IPS-NIHi7 (cell line): Measurements from ENCODE around the gene CCDC181.
"Not testable (repeated sequence)": the region's sequence is repeated elsewhere in the genome, so short reads cannot be mapped to it uniquely, and the experiment has no call there.

Source experiments
- DNase-seq: peaks from one replicate; pipeline ENCODE4 v3.0.0; 2012; ENCODE audit warnings: mixed read lengths; ENCODE audit errors: extremely low spot score

The CCDC181 gene

DNA sequence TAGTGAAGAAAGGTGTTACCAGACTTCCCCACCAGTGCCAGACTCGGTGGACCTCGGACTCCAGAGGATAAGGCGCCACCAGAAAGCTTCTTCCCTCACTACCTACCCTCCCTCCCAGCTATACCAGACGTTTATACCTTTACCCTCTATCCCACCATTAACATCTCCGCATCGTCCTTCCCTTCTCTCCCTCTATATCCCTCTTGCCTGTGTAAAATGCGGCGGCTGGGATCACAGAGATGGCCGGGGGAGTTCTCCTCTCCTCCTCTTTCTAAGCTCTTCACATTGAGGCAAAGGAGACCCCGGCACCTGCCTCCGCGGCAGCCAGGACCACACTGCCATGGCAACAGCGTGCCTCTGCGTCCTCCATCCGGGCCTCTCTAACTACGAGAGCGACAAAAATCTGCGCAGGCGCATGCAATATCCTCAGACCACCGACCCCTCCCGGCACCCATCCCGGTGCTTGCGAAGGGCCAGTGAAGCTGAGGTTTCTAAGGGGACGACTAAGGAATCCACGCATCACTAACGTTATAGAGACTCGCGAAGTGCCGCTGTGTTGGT, at the start of gene CCDC181:
Gene CCDC181, minus strand, starts transcription at position 394 of the 561 bp plus-strand sequence. CDS start 2,547 bp downstream, outside the sequence.
- DNase-seq, result peak; percentile 93

DNA sequence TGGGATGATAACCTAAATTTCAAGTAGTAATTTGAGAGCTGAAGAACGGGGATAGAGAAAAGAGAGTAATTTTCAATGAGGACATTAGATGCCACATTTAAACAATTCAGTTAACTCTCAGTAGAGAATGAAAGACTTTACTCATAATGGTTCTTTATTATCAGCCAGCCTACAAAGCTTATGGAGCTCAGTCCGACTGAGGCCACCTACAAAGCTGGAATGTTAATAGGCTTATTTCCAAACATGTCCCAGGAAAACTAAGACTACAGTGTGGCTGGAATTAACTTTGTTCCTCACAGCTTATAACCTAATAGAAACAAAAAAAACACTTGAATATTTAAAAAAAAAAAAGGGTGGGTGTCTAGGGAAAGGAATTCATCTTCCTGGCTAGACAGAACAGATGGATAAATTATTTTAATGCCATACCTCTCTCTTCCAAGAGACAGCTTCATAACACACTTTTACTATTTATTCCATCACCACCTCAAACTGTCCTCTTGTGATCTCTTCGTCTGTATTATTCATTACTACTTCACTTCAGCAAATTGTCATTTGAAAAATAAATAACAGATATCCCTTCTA, 48.6 kb upstream of the CCDC181 start:
- no peak for DNase-seq

DNA sequence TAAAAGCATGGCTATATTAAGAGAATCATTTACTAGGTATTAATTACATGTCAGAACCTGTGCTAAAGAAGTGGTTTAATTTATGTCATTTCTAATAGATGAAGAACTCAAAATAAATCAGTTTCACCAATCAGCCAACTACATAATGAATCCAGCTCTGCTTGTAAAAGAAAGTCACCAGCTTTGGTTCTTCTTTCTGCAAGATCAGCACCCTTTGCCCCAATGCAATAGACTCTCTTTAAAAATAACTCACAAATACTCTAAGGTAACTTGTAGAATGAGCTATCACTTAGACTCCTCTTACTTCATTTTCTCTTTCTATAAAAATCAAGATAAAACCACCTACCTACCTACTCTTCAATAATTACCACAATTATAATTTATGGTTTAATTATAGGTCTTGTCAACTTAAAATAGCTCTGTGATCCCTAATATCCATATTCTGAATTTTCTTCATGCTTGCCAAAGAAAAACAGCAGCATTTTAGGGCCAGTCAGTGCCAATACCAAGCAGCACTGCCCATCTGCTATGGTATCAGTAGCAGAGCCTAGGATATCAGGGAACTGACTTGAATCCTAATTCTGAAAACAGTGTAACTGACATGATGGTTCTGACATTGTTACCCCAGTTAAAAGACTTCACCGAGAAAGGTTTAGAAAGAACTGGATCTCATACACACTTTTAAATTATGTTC, 47.2 kb upstream of the CCDC181 start:
- DNase-seq, result no peak

DNA sequence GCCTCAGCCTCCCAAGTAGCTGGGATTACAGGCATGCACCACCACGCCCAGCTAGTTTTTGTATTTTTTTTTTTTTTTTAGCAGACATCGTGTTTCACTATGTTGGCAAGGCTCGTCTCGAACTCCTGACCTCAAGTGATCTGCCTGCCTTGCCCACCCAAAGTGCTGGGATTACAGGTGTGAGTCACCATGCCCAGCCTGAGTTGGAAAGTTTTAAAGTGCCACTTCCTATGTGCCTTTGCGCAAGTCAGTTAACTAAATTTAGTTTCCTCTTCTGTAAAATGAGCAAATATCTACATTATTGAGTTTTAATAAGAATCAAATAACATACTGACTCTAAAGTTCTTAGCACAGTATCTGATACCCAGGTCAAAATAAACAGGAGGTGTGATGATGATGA, 46.1 kb upstream of the CCDC181 start:
- no peak for DNase-seq

DNA sequence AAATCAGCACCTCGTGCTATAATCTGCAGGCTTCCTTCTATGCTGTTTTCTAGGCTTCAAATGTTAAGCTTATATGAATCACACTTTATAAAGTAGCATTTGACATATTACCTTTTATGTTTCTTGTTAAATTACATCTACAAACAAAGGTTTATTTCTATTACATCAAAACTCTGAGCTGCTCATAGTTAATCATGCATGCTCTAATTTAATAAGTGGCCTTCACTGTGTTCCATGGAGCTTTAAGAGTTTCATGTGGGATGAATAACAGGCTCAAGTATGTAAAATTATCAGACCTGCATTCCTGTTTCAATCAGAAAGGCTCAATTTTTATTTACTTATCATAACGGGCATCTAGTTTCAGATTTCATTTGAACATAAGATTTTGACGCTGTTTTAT, 45.5 kb upstream of the CCDC181 start:
- no peak for DNase-seq

DNA sequence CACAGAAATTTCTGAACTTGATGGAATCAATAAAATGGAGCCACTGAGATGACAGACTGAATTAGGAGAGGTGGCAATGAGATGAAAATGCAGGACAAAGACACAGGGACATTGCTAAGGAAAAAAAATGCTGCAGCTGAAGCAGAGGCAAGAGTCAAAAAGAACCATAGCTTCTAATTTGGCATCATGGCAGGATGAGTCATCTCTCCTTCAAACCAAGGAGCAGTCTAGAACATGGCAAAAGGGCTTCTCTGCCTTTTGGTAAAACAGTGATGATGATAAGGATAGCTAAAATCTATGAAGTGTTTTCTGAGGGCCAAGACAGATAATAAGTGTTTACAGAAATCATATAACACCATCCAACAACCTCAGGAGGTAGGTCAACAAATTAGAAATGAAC, 41.7 kb upstream of the CCDC181 start:
- DNase-seq, result no peak

- no peak for DNase-seq
These were observed 39.3 kb upstream of the CCDC181 start for GRCh38 chr1:169466259-169467230.

DNA sequence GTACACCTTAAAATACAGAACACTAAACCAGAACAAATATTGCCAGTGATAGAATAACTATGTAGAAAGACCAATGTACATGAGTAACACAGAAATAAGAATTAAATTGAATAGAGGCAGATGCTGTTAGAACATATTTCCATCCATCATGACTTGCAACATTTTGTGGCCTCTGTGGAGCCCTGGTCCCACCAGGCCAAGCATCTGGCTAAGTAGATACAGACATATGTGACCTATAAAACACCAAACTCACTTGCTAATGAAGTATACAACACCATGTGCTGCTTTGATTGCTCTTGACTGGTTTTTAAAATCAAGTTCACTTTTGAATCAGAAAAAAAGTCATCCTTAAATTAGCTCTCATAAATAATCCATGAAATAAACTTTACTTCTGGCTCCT, 38.0 kb upstream of the CCDC181 start:
- no peak for DNase-seq

DNA sequence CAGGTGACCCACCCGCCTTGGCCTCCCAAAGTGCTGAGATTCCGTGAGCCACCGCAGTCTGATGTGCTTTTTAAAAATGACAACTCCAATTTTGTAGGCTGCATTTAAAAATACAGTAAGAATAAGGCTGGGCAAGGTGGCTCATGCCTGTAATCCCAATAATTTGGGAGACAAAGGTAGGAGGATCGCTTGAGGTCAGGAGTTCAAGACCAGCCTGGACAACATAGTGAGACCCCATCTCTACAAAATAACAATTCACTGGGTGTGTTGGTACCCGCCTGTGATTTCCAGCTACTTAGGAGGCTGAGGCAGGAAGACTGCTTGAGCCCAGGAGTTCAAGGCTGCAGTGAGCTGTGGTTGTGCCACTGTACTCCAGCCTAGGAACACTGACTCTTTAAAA, 35.1 kb upstream of the CCDC181 start:
- DNase-seq, result no peak

DNA sequence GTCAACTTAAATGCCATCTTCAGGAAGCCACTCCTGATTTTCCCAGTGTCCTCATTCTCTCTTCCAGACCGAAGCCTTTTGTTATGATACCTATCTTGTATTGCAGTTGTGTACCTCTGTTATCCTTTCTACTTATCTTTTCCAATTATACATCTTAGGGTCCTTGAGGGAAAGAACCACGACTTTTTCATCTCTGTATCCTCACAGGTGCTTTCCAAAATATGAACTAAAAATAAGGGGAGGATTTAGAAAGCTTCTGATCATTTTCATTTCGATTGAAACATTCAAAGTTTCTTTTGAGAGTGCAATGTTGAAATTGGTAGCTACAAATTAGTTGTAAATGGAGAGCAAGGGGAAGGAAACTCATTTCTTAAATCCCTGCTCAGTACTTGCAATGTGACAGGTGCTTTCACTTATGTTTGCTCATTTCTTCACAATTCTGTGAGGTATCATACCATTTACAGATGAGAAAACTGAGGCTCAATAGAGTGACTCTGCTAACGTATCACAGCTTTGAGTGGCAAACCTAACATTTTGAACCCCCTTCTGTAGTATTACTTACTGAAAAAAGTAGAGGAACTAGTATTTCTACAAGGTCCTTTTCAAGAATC, 34.2 kb upstream of the CCDC181 start:
- no peak for DNase-seq

DNA sequence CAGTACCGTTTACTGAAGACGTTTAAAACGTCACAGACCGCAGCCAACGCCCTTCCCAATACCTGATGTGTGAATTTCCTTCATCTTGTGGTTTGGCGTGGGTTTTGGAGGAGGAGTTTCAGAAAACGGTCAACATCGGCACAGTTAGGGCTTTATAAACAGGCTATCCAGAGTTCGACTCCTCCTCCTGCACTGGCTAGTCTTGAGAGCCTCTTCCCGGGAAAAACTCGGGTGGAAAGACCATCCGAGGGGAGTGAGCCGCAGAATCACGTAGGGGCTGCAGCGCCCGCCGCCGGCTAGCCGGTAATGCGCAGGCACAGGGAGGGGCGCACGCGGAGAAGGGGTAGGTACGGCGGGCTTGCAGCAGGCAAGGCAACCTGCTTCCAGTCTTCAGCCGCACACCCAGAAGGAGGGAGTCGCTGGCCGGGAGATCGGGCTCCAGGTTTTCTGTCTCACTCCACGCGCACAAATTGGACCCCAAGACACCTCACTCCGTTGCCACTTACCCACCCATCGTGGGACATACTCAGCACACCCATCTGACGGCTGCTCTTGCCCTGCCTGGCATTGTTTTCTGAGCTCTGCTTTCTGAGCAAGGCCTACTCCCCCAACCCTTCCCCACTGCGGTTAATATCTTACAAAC, 33.0 kb upstream of the CCDC181 start:
- DNase-seq, result peak; percentile 69

GRCh38 chr1:169457443-169457842, 30.2 kb upstream of the CCDC181 start:
- no peak for DNase-seq

DNA sequence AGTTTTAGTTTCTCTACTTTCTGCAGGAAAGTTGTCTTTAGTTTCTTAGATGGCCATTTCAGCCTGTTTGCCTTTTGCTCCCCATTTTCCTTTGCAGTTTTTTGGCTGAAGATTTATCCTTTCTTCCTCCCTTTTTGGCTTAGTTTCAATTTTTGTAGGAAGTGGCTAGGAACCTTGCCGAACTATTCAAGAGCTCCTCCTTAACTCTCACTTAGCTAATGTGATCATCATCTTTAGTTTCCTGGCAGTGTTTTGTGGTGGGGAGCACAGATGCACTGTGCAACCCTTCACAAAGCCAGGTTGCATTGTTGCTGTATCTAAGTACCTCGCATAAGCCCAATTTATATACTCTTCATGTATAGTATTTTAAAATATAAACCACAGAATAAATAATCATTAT, 28.8 kb upstream of the CCDC181 start:
- no peak for DNase-seq

DNA sequence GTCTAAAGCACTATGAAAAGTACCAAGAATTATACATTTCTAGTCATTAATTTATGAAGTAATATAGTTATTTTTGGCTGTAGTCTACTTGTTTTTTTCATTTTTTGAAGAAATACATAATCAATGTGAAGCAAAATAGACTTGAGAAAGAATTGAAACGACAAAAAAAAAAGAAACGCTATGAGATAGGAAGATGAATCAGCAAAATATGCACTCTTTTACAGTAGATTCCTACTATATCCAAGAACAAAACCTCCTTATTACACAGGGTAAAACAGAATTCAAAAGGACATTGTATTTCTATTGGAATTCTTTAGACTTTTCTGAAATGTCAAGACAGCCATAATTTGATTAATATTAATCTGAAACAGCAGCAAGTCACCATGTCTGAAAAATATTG, 25.6 kb upstream of the CCDC181 start:
- no peak for DNase-seq

DNA sequence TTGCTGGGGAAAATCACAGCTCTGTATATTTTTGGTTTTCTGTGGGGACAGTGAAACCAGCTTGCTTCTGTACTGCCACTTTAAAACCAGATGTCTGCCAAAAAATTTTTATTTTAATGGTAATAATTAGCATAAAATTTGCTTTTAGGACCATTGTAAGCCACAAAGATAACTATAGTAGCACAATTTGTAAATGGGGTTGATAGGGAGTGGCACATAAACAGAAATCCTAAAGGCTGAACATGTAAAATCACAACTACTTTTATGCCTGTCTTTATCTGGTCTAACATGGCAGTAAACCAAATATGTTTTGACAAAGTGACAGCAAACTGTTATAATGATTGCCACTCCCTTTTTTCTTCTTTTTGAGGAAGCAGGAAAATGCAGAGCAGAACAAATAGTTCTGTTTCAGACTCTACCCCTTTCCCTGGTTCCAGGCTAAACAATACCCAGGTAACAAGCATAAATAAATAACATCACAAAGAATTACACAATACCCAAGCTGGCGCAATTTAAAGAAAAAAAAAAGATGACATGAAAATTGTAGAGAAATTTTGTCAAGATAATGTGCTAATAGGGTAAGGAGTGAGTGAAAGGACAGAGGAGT, 24.0 kb upstream of the CCDC181 start:
- DNase-seq, result no peak

DNA sequence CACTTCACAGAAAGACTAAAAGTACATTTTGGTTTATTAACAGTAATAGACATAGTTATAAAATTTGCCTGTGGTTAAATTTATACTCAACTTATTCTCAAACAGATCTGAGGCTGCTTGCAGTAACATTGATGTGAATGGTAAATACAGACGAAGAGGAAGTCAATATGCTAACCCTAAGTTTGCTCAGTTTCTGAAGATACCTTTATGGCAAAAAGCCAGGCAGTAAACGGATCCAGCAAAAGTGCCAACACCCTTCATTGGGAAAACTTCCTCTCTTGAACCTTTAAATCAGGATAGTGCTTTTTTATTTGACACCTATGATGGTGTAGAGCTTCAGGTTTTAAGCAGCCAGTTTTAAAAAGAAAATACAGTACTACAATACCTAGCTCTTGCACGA, 16.6 kb upstream of the CCDC181 start:
- DNase-seq, result no peak

DNA sequence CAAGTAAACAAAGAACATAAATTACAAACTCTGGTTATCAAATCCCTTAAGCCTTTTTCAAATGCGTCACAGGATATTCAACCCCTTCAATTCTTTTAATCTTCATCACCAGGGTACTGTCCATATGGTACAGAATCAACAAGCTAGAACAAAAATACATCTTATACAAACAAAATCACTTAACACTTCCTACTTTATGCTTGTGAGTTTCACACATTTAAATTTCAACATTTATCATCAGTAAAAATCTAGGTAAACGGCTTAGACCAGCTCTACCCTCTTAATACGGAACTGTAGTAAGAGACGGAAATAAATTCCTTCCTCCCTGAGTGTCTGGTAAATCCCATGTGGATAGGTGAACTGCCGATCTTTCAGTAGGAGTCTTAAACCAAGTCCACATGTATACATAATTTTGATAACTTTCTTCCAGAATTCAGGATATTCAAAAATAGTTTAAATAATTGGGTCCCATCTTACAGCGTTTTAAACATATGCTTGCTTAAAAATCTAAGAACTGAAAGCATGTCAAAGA, 1.0 kb downstream of the CCDC181 start:
- no peak for DNase-seq

- DNase-seq, result no peak
These were observed 6.0 kb downstream of the CCDC181 start for GRCh38 chr1:169421309-169421708.

DNA sequence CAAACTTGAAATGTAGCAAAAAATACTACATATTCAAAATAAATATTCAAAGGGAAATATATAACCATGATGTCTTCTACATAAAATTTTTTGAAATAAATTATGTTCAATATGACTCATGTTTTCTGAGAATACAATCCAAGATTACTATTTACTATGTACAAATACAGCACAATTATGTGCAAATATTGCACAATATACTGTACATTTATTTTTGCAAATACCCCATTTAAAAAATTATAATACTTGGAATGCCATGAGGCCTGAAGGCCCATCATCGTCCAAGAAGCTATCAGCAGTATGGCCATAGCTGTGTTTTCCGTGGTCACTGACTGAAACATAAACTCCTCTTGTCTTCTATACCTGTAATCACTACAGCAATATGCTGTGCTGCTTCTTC, 12.3 kb downstream of the CCDC181 start:
- DNase-seq, result no peak

- DNase-seq, result not testable (repeated sequence)
These were observed 18.9 kb downstream of the CCDC181 start for GRCh38 chr1:169408340-169408739.

DNA sequence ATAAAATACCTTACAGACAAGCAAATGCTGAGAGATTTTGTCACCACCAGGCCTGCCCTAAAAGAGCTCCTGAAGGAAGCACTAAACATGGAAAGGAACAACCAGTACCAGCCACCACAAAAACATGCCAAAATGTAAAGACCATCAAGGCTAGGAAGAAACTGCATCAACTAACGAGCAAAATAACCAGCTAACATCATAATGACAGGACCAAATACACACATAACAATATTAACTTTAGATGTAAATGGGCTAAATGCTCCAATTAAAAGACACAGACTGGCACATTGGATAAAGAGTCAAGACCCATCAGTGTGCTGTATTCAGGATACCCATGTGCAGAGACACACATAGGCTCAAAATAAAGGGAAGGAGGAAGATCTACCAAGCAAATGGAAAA, 24.7 kb downstream of the CCDC181 start:
- not testable (repeated sequence) for DNase-seq
